ENCODE results near the gene TROAP. TPM values are rescaled to one million over a fixed set of nuclear protein-coding genes. Genes with fewer than 3 reads are reported as not detected.

Gene TROAP
- total RNA-seq, 1 experiment from 2014 or later, result 75.3 TPM

DNA sequence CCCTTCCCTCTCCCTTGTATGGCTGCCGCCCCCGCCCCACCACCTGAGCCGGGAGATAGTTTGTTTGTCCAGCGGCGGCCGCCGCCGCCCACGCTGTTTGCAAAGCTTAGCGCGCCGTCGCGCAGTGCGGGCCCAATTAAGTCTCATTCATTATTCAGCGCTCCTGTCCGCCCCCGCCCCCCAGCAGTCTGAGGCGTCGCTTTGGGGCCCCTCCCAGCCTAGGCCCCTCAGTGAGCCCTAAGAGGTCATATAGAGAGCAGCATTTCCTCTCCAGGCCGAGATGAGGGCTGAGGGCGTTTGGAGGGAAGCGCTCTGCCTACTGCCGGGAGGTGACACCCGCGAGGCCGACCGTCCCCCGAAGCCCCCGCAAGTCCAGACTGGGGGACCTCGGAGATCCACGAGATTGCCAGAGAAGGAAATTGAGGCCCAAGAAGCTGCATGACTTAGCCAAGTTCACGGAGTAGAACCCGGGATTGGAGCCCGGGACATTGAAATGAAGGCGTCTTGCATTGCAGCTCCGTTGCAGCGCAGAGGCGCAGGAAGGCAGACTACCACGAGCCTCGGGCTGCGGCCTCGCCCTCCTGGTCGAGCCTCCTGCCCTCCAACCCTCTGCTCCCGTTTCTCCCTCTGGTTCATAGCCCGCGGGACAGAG lies 23.7 kb downstream of the TROAP start, which contains the start of gene DNAJC22:
TSS of gene DNAJC22 (plus strand) at position 230 of the 652 bp plus-strand sequence. CDS start 1,985 bp downstream, outside the sequence.
- no CpG with 5 or more reads among the region's 47 CpGs for WGBS (ENCODE audit: extremely low coverage, insufficient read length, low lambda C conversion rate)
- H3K14ac ChIP-seq (ENCODE audit: insufficient read depth, low read length), result no peak within 1 kb of the TSS
- H4K20me1 ChIP-seq (ENCODE audit: control insufficient read depth, insufficient read depth, insufficient read length), result peaks cover 3% of the 10 kb centered on the region
- H4K91ac ChIP-seq (ENCODE audit: insufficient read length, low read depth, low read length), result no peak within 1 kb of the TSS
- H3K79me1 ChIP-seq (ENCODE audit: insufficient read depth, low read depth, low read length, poor library complexity, severe bottlenecking), result no peaks in the 10 kb centered on the region
- no peak within 1 kb of the TSS for H3K18ac ChIP-seq (ENCODE audit: insufficient read length, low read depth, low read length)
- no peak within 1 kb of the TSS for H4K8ac ChIP-seq (replicated peaks; ENCODE audit: insufficient read length, low read depth, low read length)
- H3K4me2 ChIP-seq (ENCODE audit: insufficient read depth, insufficient read length, low read length), result peak within 1 kb of the TSS; percentile 45
- H3K23me2 ChIP-seq (ENCODE audit: insufficient read length, low read depth, low read length, poor library complexity, severe bottlenecking), result peaks cover 31% of the 10 kb centered on the region
- H3K23ac ChIP-seq (ENCODE audit: insufficient read length, low read depth, low read length), result no peak within 1 kb of the TSS
- no peak within 1 kb of the TSS for H2AFZ ChIP-seq (ENCODE audit: low read length)
- H3K27ac Mint-ChIP-seq, result no peak within 1 kb of the TSS
- H3K79me2 ChIP-seq (ENCODE audit: insufficient read depth, low read length), result no peaks in the 10 kb centered on the region
- H2BK120ac ChIP-seq (ENCODE audit: low read depth, low read length, poor library complexity, severe bottlenecking), result no peak within 1 kb of the TSS
- no peak within 1 kb of the TSS for H3T11ph ChIP-seq (ENCODE audit: low read length)
- H3K9me3 Mint-ChIP-seq, result peaks cover 1 to 3% of the 10 kb centered on the region in 2 experiments; a peak in 2 of 5 replicates
- H3K56ac ChIP-seq (ENCODE audit: insufficient read length, low read depth, low read length), result no peak within 1 kb of the TSS
- no peaks in the 10 kb centered on the region for H3K9me3 ChIP-seq (ENCODE audit: control insufficient read depth, low read depth, low read length)
- H3K4me3 Mint-ChIP-seq, result peak within 1 kb of the TSS; percentile 61 to 87
- H2BK12ac ChIP-seq (ENCODE audit: insufficient read length, low read depth, low read length), result no peak within 1 kb of the TSS
- H3K27me3 ChIP-seq (ENCODE audit: insufficient read depth, low read length), result peaks cover 57% of the 10 kb centered on the region
- peaks cover 3% of the 10 kb centered on the region; the same call in 1 of the 2 replicates for H3K4me1 ChIP-seq (ENCODE audit: insufficient read depth, low read length)
- H3K4ac ChIP-seq (ENCODE audit: low read depth, low read length), result no peak within 1 kb of the TSS
- peaks cover 88% of the 10 kb centered on the region for H3K27me3 Mint-ChIP-seq (ENCODE audit: low read depth)
- peak; percentile 67 for DNase-seq
- no peak within 1 kb of the TSS for H2AK5ac ChIP-seq (ENCODE audit: insufficient read length, low read length)
- peaks cover 0 to 1% (median 0%) of the 10 kb centered on the region in 3 experiments; a peak in 1 of 7 replicates for H3K36me3 Mint-ChIP-seq (ENCODE audit: insufficient read depth in 1 of 3, low read depth in 3 of 3)
- H3K9ac ChIP-seq (ENCODE audit: extremely low read depth, insufficient read length, low read length), result no peak within 1 kb of the TSS
- TF ChIP-seq, protein P1, sequence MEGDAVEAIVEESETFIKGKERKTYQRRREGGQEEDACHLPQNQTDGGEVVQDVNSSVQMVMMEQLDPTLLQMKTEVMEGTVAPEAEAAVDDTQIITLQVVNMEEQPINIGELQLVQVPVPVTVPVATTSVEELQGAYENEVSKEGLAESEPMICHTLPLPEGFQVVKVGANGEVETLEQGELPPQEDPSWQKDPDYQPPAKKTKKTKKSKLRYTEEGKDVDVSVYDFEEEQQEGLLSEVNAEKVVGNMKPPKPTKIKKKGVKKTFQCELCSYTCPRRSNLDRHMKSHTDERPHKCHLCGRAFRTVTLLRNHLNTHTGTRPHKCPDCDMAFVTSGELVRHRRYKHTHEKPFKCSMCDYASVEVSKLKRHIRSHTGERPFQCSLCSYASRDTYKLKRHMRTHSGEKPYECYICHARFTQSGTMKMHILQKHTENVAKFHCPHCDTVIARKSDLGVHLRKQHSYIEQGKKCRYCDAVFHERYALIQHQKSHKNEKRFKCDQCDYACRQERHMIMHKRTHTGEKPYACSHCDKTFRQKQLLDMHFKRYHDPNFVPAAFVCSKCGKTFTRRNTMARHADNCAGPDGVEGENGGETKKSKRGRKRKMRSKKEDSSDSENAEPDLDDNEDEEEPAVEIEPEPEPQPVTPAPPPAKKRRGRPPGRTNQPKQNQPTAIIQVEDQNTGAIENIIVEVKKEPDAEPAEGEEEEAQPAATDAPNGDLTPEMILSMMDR (conservative IDR thresholded peaks at IDR 0.05), result no peak
- no peak within 1 kb of the TSS for H2BK5ac ChIP-seq (ENCODE audit: insufficient read length, low read length)
- H3K4me1 Mint-ChIP-seq, result peaks cover 27 to 32% of the 10 kb centered on the region in 2 experiments
- no peak within 1 kb of the TSS for H4K5ac ChIP-seq (ENCODE audit: insufficient read length, low read depth, low read length)
- no peak within 1 kb of the TSS for H2BK20ac ChIP-seq (ENCODE audit: low read depth, low read length, poor library complexity, severe bottlenecking)
- H3K27ac ChIP-seq (ENCODE audit: insufficient read length, low read depth, low read length), result no peak within 1 kb of the TSS
- H2BK15ac ChIP-seq (ENCODE audit: low read depth, low read length), result no peak within 1 kb of the TSS

All from H9 (cell line).